AG09319 (cell line): ENCODE data around the gene FAM229A.
"Not testable (repeated sequence)": the region's sequence is repeated elsewhere in the genome, so short reads cannot be mapped to it uniquely, and the experiment has no call there.

Experiments
- DNase-seq: peaks from one replicate; pipeline ENCODE4 v3.0.0-alpha.2; 2010; ENCODE audit warnings: low read depth; ENCODE audit errors: extremely low read depth
- TF ChIP-seq, protein P1 (sequence below): IDR thresholded peaks from 2 replicates; pipeline ENCODE4 v1.5.1; 2011; ENCODE audit warnings: low read depth, mild to moderate bottlenecking, inconsistent platforms, low read length, moderate library complexity

Gene FAM229A

GRCh38 chr1:32361674-32362473 is 411 bp downstream of the FAM229A start:
- TF ChIP-seq, protein P1, sequence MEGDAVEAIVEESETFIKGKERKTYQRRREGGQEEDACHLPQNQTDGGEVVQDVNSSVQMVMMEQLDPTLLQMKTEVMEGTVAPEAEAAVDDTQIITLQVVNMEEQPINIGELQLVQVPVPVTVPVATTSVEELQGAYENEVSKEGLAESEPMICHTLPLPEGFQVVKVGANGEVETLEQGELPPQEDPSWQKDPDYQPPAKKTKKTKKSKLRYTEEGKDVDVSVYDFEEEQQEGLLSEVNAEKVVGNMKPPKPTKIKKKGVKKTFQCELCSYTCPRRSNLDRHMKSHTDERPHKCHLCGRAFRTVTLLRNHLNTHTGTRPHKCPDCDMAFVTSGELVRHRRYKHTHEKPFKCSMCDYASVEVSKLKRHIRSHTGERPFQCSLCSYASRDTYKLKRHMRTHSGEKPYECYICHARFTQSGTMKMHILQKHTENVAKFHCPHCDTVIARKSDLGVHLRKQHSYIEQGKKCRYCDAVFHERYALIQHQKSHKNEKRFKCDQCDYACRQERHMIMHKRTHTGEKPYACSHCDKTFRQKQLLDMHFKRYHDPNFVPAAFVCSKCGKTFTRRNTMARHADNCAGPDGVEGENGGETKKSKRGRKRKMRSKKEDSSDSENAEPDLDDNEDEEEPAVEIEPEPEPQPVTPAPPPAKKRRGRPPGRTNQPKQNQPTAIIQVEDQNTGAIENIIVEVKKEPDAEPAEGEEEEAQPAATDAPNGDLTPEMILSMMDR, result peak; percentile 21
- no peak for DNase-seq

DNA sequence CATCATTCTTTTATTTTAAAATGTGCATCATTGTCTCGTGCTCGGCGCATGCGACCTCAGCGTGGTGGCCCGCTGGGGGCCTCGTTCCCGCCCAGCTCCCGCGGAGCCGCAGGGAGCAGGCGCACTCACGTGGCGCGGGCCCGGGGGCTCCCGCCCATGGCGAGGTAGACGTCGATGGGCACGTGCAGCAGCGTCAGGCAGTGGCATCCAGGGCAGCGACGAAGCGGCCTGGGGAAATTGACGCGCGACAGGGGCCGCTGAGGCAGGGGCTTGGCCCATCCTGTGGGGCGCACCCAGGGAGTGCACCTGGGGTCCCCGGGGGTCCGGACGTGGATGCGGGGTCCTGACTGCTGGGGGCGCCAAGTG is 994 bp downstream of the FAM229A start:
- DNase-seq, result no peak
- TF ChIP-seq, protein P1, result no peak

- TF ChIP-seq, protein P1, result no peak
- no peak for DNase-seq
These were observed 3.9 kb downstream of the FAM229A start for GRCh38 chr1:32358435-32358834.

DNA sequence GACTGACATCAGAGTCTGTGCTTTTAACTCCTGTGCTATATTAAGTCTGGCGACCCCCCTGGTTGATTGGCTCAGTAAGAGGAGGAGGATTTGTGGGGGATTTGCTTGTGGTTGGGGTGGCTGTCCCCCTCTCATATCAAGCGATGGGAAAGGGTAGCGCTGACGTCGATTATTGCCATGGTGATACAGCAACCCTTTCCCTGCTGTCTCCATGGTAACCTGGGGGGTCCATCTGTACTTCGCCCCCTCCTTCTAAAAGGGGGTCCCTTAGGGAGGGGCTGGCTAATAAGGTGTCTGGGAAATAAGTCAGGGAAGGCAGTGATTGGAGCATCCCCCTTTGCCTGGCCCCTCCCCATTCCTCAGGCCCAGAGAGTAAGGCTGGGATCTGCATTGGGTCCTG is 4.7 kb downstream of the FAM229A start:
- TF ChIP-seq, protein P1, result no peak

GRCh38 chr1:32356478-32356877 is 5.8 kb downstream of the FAM229A start:
- TF ChIP-seq, protein P1, result no peak
- DNase-seq, result no peak

More for the DNA sequence above, 4.7 kb downstream of the FAM229A start:
- no peak for DNase-seq

DNA sequence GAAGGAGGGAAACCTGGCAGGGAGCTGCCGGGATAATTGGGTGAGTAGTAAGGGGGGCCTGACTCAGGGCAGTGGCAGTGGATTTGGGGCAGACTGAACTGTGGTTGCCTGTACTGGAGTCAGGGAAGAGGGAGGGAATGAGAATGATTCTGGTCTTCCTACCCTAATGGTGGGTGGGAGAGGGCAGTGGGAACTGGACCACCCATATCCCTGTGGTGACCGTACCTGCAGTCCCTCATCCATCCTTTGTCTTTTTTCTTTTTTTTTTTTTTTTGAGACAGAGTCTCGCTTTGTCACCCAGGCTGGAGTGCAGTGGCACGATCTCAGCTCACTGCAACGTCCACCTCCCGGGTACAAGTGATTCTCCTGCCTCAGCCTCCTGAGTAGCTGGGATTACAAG is 6.5 kb downstream of the FAM229A start:
- DNase-seq, result not testable (repeated sequence)

- DNase-seq, result no peak
- TF ChIP-seq, protein P1, result no peak
These were observed 8.3 kb downstream of the FAM229A start for GRCh38 chr1:32353886-32354570.

GRCh38 chr1:32353431-32353830 is 8.9 kb downstream of the FAM229A start:
- TF ChIP-seq, protein P1, result no peak
- no peak for DNase-seq
